K562 (cell line): Measurements from ENCODE around the gene PLXND1. TPM values are rescaled to one million over a fixed set of nuclear protein-coding genes. Genes with fewer than 3 reads are reported as not detected.

Source experiments
- polyA plus RNA-seq, 8 experiments: library from polyadenylated mRNA; depleted of rRNA in 4 of 8; stranded (reverse) in 5 of 8; unstranded in 3 of 8; fragments of >200 nt; fragmentation: Nextera tagmentation in 2 of 8; fragmentation: Illumina TruSeq in 1 of 8; extraction: Ambion mirVana in 2 of 8; extraction: Trizol in 1 of 8; gene quantifications; 2 replicates each; pipeline versions ENCODE4 v1.2.1 to v1.2.3, GENCODE V29; 2011 to 2014; ENCODE audit warnings: inconsistent platforms in 1 of 8, missing spikeins in 1 of 8
- total RNA-seq, 7 experiments: library from RNA; depleted of rRNA in 6 of 7; stranded (reverse); fragments of >200 nt in 6 of 7; fragmentation: Illumina TruSeq in 2 of 7; extraction: Trizol in 2 of 7; gene quantifications; 2 replicates each; pipeline versions ENCODE4 v1.2.1 to v1.2.3, GENCODE V29; 2011 to 2021; ENCODE audit warnings: low replicate concordance in 1 of 7
- TF ChIP-seq, protein P1 (sequence below): fragments of 450-650 bp; IDR thresholded peaks from 2 replicates; pipeline ENCODE4 v1.6.1; 2016; ENCODE audit warnings: low read depth

PLXND1 gene
- total and polyA plus RNA-seq, 9 of the 15 experiments (the other 6 are each of a cell fraction or from before 2014, with no cell fraction given), result 0.34 to 28.8 (median 14.0) TPM

DNA sequence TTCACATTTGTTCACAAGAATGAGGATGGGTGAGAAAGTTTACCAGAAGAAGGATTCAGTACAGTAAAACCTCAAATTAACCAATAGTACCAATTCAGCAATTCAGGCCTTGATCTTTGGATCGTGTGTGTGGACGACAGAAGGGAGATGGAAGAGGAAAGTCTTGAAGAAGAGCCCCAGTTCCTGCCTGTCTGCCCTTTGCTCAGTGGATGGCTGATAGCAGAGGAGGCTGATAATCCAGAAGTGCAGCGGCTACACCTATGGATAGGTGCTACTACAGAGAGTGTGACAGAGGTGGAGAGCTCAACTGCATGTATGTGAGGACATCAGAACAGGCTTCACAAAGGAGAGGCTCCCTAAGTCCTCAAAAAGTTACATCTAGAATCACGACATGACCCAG, 29.2 kb upstream of the PLXND1 start (continued):
- TF ChIP-seq, protein P1, sequence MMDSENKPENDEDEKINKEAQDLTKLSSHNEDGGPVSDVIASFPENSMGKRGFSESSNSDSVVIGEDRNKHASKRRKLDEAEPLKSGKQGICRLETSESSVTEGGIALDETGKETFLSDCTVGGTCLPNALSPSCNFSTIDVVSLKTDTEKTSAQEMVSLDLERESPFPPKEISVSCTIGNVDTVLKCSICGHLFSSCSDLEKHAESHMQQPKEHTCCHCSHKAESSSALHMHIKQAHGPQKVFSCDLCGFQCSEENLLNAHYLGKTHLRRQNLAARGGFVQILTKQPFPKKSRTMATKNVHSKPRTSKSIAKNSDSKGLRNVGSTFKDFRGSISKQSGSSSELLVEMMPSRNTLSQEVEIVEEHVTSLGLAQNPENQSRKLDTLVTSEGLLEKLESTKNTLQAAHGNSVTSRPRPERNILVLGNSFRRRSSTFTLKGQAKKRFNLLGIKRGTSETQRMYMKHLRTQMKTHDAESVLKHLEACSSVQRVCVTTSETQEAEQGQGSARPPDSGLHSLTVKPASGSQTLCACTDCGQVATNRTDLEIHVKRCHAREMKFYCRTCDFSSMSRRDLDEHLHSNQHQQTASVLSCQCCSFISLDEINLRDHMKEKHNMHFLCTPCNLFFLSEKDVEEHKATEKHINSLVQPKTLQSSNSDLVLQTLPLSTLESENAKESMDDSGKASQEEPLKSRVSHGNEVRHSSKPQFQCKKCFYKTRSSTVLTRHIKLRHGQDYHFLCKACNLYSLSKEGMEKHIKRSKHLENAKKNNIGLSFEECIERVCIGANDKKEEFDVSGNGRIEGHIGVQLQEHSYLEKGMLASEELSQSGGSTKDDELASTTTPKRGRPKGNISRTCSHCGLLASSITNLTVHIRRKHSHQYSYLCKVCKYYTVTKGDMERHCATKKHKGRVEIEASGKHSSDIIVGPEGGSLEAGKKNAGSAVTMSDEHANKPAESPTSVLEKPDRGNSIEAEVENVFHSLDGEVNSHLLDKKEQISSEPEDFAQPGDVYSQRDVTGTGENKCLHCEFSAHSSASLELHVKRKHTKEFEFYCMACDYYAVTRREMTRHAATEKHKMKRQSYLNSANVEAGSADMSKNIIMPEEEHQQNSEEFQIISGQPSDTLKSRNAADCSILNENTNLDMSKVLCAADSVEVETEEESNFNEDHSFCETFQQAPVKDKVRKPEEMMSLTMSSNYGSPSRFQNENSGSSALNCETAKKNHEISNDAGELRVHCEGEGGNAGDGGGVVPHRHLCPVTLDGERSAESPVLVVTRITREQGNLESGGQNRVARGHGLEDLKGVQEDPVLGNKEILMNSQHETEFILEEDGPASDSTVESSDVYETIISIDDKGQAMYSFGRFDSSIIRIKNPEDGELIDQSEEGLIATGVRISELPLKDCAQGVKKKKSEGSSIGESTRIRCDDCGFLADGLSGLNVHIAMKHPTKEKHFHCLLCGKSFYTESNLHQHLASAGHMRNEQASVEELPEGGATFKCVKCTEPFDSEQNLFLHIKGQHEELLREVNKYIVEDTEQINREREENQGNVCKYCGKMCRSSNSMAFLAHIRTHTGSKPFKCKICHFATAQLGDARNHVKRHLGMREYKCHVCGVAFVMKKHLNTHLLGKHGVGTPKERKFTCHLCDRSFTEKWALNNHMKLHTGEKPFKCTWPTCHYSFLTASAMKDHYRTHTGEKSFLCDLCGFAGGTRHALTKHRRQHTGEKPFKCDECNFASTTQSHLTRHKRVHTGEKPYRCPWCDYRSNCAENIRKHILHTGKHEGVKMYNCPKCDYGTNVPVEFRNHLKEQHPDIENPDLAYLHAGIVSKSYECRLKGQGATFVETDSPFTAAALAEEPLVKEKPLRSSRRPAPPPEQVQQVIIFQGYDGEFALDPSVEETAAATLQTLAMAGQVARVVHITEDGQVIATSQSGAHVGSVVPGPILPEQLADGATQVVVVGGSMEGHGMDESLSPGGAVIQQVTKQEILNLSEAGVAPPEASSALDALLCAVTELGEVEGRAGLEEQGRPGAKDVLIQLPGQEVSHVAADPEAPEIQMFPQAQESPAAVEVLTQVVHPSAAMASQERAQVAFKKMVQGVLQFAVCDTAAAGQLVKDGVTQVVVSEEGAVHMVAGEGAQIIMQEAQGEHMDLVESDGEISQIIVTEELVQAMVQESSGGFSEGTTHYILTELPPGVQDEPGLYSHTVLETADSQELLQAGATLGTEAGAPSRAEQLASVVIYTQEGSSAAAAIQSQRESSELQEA, result no peak
